GM12878 (cell line): ENCODE measurements around the gene ADSS1.
A peak's percentile ranks its signal among the peaks of the same experiment; 100 is the strongest.

ENCODE experiments used
- ATF2 ChIP-seq: IDR thresholded peaks from 2 replicates; pipeline ENCODE4 v1.6.1; 2012; ENCODE audit warnings: low read length, inconsistent platforms
- CTCF ChIP-seq, 3 experiments: IDR thresholded peaks in 2 of 3; conservative IDR thresholded peaks in 1 of 3; 2 replicates each; pipeline ENCODE4 v1.5.1; 2011; ENCODE audit warnings: low read depth in 3 of 3, low read length in 3 of 3, mild to moderate bottlenecking in 3 of 3, control low read depth in 2 of 3, moderate library complexity in 2 of 3, inconsistent platforms in 1 of 3, mixed read lengths in 1 of 3; ENCODE audit not compliant: control insufficient read depth in 2 of 3, insufficient read depth in 1 of 3; ENCODE audit errors: extremely low read depth in 1 of 3
- HDAC2 ChIP-seq: fragments of 200-600 bp; sonication (generic); IDR thresholded peaks from 2 replicates; pipeline ENCODE4 v1.6.1; 2017
- HDAC6 ChIP-seq: fragments of 200-600 bp; sonication (generic); IDR thresholded peaks from one replicate; pipeline ENCODE4 v1.8.0; 2017; ENCODE audit warnings: antibody characterized with exemption; ENCODE audit not compliant: unreplicated experiment
- POLR2A ChIP-seq: IDR thresholded peaks from 2 replicates; pipeline ENCODE4 v1.6.1; 2011; ENCODE audit warnings: low read depth, mild to moderate bottlenecking, low read length
- POLR2AphosphoS5 ChIP-seq: IDR thresholded peaks from 2 replicates; pipeline ENCODE4 v1.6.1; 2011; ENCODE audit warnings: mild to moderate bottlenecking, low read length, inconsistent platforms
- RB1 ChIP-seq: fragments of 450-650 bp; formaldehyde crosslinking; IDR thresholded peaks from 2 replicates; pipeline ENCODE4 v1.6.1; 2017; ENCODE audit warnings: mild to moderate bottlenecking, borderline replicate concordance
- SMC3 ChIP-seq: IDR thresholded peaks from 2 replicates; pipeline ENCODE4 v1.6.1; 2011; ENCODE audit warnings: low read length, improper control_type of control experiment, borderline replicate concordance
- SP1 ChIP-seq: IDR thresholded peaks from one replicate; pipeline ENCODE4 v1.6.1; 2011; ENCODE audit warnings: low read depth, low read length
- STAT1 ChIP-seq: fragments of 450-650 bp; conservative IDR thresholded peaks from 2 replicates; pipeline ENCODE4 v1.6.1; 2014; ENCODE audit warnings: antibody characterized with exemption, mild to moderate bottlenecking
- TAF1 ChIP-seq: IDR thresholded peaks from 2 replicates; pipeline ENCODE4 v1.6.1; 2011; ENCODE audit warnings: mild to moderate bottlenecking, low read depth, low read length, borderline replicate concordance
- ZNF274 ChIP-seq: IDR thresholded peaks from one replicate; pipeline ENCODE4 v1.8.0; 2011; ENCODE audit not compliant: insufficient read length, insufficient read depth
- ZNF384 ChIP-seq: IDR thresholded peaks from 2 replicates; pipeline ENCODE4 v1.6.1; 2012; ENCODE audit warnings: low read depth, mild to moderate bottlenecking, low read length, improper control_type of control experiment, borderline replicate concordance

GRCh38 chr14:104768437-104769323 is 44.7 kb downstream of the ADSS1 start:
- TF ChIP-seq ZNF384 (no peak), ATF2 (no peak), HDAC2 (no peak), POLR2A (peak; percentile 41), CTCF (IDR thresholded peaks at IDR 0.05 in 2 of 3, conservative IDR thresholded peaks at IDR 0.05 in 1 of 3; ENCODE audit: control insufficient read depth in 2 of 3, extremely low read depth in 1 of 3, insufficient read depth in 1 of 3, low read depth in 3 of 3, low read length in 3 of 3) (peak; percentile 76 to 97 (median 93)), HDAC6 (no peak), RB1 (no peak), POLR2AphosphoS5 (no peak), TAF1 (no peak), ZNF274 (no peak), SMC3 (peak; percentile 77), SP1 (no peak), STAT1 (no peak)
